K562 (cell line): ENCODE measurements around the gene DNA2. TPM values are rescaled to one million over a fixed set of nuclear protein-coding genes. Genes with fewer than 3 reads are reported as not detected.

Experiments
- CEBPB ChIP-seq: fragments of 450-650 bp; IDR thresholded peaks from 2 replicates; pipeline ENCODE4 v1.6.1; 2016; ENCODE audit warnings: missing genetic modification characterization, missing compliant biosample characterization
- ETV1 ChIP-seq: fragments of 450-650 bp; conservative IDR thresholded peaks from 2 replicates; pipeline ENCODE4 v1.6.1; 2016; ENCODE audit warnings: missing genetic modification characterization, control low read depth, low read depth, missing compliant biosample characterization
- HDAC6 ChIP-seq: IDR thresholded peaks from 2 replicates; pipeline ENCODE4 v1.6.1; 2012; ENCODE audit warnings: low read depth, mild to moderate bottlenecking, control low read depth, inconsistent platforms, low read length, moderate library complexity
- MAZ ChIP-seq, 2 experiments: fragments of 450-650 bp in 1 of 2; sonication (generic) in 1 of 2; formaldehyde crosslinking; IDR thresholded peaks in 1 of 2; conservative IDR thresholded peaks in 1 of 2; 2 replicates each; pipeline versions ENCODE4 v1.4.0 to v1.5.0; 2020; ENCODE audit warnings: mild to moderate bottlenecking in 1 of 2, missing genetic modification reagents in 1 of 2
- MECOM ChIP-seq: fragments of 250-450 bp; sonication (Bioruptor Pico); IDR thresholded peaks from 2 replicates; pipeline ENCODE4 v1.8.0; 2022; ENCODE audit warnings: inconsistent platforms
- MIER1 ChIP-seq: fragments of 450-650 bp; IDR thresholded peaks from 2 replicates; pipeline ENCODE4 v1.6.1; 2016; ENCODE audit warnings: antibody characterized with exemption, mild to moderate bottlenecking, low read depth
- PHF20 ChIP-seq: fragments of 450-650 bp; IDR thresholded peaks from 2 replicates; pipeline ENCODE4 v1.6.1; 2018; ENCODE audit not compliant: partially characterized antibody
- POLR3G ChIP-seq: IDR thresholded peaks from 2 replicates; pipeline ENCODE4 v1.6.1; 2011; ENCODE audit not compliant: insufficient read length, insufficient replicate concordance; ENCODE audit errors: extremely low read depth
- PRPF4 ChIP-seq: fragments of 200-400 bp; formaldehyde crosslinking; IDR thresholded peaks from one replicate; pipeline ENCODE4 v1.6.1; 2017; ENCODE audit warnings: low read length, low read depth, mild to moderate bottlenecking; ENCODE audit not compliant: insufficient read depth, poor library complexity, severe bottlenecking
- RBM22 ChIP-seq: fragments of 200-400 bp; formaldehyde crosslinking; IDR thresholded peaks from 2 replicates; pipeline ENCODE4 v1.6.1; 2018; ENCODE audit warnings: low read length, low read depth; ENCODE audit not compliant: poor library complexity, severe bottlenecking
- RBM34 ChIP-seq: fragments of 200-400 bp; formaldehyde crosslinking; IDR thresholded peaks from 2 replicates; pipeline ENCODE4 v1.6.1; 2018; ENCODE audit warnings: low read length, borderline replicate concordance; ENCODE audit not compliant: insufficient read depth
- SAP30 ChIP-seq: fragments of 200-600 bp; sonication (generic); IDR thresholded peaks from 2 replicates; pipeline ENCODE4 v1.6.1; 2012; ENCODE audit warnings: borderline replicate concordance, low read depth, mild to moderate bottlenecking, moderate library complexity, low read length, control low read depth, inconsistent platforms; ENCODE audit not compliant: insufficient read depth, poor library complexity, severe bottlenecking
- SMARCE1 ChIP-seq: fragments of 450-650 bp; IDR thresholded peaks from 2 replicates; pipeline ENCODE4 v1.7.1; 2016; ENCODE audit warnings: mild to moderate bottlenecking
- SRSF9 ChIP-seq: fragments of 200-400 bp; formaldehyde crosslinking; IDR thresholded peaks from 2 replicates; pipeline ENCODE4 v1.6.1; 2017; ENCODE audit warnings: low read depth, low read length, borderline replicate concordance
- ZNF143 ChIP-seq: sonication (generic); formaldehyde crosslinking; IDR thresholded peaks from 2 replicates; pipeline ENCODE4 v1.9.0; 2022; ENCODE audit warnings: mild to moderate bottlenecking, missing genetic modification reagents
- polyA plus RNA-seq, 8 experiments: library from polyadenylated mRNA; depleted of rRNA in 4 of 8; stranded (reverse) in 5 of 8; unstranded in 3 of 8; fragments of >200 nt; fragmentation: Nextera tagmentation in 2 of 8; fragmentation: Illumina TruSeq in 1 of 8; extraction: Ambion mirVana in 2 of 8; extraction: Trizol in 1 of 8; gene quantifications; 2 replicates each; pipeline versions ENCODE4 v1.2.1 to v1.2.3, GENCODE V29; 2011 to 2014; ENCODE audit warnings: inconsistent platforms in 1 of 8, missing spikeins in 1 of 8
- total RNA-seq, 7 experiments: library from RNA; depleted of rRNA in 6 of 7; stranded (reverse); fragments of >200 nt in 6 of 7; fragmentation: Illumina TruSeq in 2 of 7; extraction: Trizol in 2 of 7; gene quantifications; 2 replicates each; pipeline versions ENCODE4 v1.2.1 to v1.2.3, GENCODE V29; 2011 to 2021; ENCODE audit warnings: low replicate concordance in 1 of 7
- TF ChIP-seq, protein P1 (sequence below): fragments of 450-650 bp; IDR thresholded peaks from 2 replicates; pipeline ENCODE4 v1.6.1; 2016; ENCODE audit warnings: mild to moderate bottlenecking
- TF ChIP-seq, protein P2 (sequence below): fragments of 450-650 bp; IDR thresholded peaks from 2 replicates; pipeline ENCODE4 v1.6.1; 2017; ENCODE audit warnings: antibody characterized with exemption
- TF ChIP-seq, protein P3 (sequence below): sonication (generic); formaldehyde crosslinking; IDR thresholded peaks from 2 replicates; pipeline ENCODE4 v1.8.1; 2023; ENCODE audit warnings: mild to moderate bottlenecking, missing genetic modification reagents

Gene DNA2
- total and polyA plus RNA-seq, 9 of the 15 experiments (the other 6 are each of a cell fraction or from before 2014, with no cell fraction given) = 24.6 to 51.4 (median 40.8) TPM

DNA sequence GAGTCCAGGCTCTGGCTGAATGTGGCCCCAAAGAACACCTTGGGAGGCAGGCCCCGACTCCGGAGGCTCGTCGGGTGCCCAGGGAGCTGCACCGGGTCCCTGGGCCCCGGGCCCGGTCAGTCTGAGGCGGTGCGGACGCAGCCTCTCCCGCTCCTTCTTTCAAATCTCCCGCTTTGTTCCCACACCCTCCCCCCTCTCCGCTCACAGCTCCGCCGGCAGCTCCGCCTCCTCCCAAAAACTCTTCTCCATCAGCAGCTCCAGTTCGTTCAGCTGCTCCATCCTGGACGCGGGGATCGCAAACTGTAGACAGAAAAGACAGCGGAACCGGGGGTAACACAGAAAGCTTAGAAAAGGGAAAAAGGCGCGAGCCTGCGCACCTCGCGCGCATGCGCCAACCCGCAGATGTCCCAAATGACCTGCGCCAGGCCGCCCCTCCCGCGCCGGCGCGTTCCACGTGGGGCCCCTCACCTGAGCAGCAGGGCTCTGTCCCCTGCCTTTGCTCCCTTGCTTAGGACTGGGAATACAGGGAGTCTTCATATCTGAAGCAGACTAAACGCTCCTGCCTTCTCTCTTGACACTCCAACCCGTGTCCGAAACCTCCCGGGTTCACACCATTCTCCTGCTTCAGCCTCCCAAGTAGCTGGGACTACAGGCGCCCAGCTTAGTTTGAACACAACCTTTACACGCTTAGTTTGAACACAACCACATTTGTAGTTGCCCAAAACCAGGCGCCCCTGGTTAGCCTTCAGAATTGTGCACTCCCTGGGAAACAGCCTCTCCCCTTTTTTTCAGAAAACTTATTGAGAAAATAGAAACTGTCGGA is at the start of gene DNA2 (continued):
- TF ChIP-seq ZNF143 (CRISPR knock-in tag) = no peak
- peak; percentile 24; the same call in 1 of the 2 replicates for TF ChIP-seq SMARCE1
- TF ChIP-seq, protein P1, sequence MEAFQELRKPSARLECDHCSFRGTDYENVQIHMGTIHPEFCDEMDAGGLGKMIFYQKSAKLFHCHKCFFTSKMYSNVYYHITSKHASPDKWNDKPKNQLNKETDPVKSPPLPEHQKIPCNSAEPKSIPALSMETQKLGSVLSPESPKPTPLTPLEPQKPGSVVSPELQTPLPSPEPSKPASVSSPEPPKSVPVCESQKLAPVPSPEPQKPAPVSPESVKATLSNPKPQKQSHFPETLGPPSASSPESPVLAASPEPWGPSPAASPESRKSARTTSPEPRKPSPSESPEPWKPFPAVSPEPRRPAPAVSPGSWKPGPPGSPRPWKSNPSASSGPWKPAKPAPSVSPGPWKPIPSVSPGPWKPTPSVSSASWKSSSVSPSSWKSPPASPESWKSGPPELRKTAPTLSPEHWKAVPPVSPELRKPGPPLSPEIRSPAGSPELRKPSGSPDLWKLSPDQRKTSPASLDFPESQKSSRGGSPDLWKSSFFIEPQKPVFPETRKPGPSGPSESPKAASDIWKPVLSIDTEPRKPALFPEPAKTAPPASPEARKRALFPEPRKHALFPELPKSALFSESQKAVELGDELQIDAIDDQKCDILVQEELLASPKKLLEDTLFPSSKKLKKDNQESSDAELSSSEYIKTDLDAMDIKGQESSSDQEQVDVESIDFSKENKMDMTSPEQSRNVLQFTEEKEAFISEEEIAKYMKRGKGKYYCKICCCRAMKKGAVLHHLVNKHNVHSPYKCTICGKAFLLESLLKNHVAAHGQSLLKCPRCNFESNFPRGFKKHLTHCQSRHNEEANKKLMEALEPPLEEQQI = no peak
- no peak for TF ChIP-seq RBM22
- no peak for TF ChIP-seq RBM34
- TF ChIP-seq, protein P2, sequence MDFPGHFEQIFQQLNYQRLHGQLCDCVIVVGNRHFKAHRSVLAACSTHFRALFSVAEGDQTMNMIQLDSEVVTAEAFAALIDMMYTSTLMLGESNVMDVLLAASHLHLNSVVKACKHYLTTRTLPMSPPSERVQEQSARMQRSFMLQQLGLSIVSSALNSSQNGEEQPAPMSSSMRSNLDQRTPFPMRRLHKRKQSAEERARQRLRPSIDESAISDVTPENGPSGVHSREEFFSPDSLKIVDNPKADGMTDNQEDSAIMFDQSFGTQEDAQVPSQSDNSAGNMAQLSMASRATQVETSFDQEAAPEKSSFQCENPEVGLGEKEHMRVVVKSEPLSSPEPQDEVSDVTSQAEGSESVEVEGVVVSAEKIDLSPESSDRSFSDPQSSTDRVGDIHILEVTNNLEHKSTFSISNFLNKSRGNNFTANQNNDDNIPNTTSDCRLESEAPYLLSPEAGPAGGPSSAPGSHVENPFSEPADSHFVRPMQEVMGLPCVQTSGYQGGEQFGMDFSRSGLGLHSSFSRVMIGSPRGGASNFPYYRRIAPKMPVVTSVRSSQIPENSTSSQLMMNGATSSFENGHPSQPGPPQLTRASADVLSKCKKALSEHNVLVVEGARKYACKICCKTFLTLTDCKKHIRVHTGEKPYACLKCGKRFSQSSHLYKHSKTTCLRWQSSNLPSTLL = no peak
- TF ChIP-seq MIER1 = no peak
- TF ChIP-seq PRPF4 = no peak
- TF ChIP-seq PHF20 = peak; percentile 74
- no peak for TF ChIP-seq CEBPB (tag)
- TF ChIP-seq, protein P3, sequence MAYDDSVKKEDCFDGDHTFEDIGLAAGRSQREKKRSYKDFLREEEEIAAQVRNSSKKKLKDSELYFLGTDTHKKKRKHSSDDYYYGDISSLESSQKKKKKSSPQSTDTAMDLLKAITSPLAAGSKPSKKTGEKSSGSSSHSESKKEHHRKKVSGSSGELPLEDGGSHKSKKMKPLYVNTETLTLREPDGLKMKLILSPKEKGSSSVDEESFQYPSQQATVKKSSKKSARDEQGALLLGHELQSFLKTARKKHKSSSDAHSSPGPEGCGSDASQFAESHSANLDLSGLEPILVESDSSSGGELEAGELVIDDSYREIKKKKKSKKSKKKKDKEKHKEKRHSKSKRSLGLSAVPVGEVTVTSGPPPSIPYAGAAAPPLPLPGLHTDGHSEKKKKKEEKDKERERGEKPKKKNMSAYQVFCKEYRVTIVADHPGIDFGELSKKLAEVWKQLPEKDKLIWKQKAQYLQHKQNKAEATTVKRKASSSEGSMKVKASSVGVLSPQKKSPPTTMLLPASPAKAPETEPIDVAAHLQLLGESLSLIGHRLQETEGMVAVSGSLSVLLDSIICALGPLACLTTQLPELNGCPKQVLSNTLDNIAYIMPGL (CRISPR knock-in tag) = no peak; the same call in 1 of the 2 replicates
- no peak for TF ChIP-seq SRSF9
- TF ChIP-seq POLR3G = no peak
- TF ChIP-seq MECOM (CRISPR knock-in tag) = peak; percentile 89
- no peak for TF ChIP-seq HDAC6
- peak; percentile 100 for TF ChIP-seq SAP30
- peak; percentile 50; the same call in 1 of the 2 replicates for TF ChIP-seq ETV1
- TF ChIP-seq MAZ (CRISPR knock-in tag; conservative IDR thresholded peaks at IDR 0.05 in 1 of 2, IDR thresholded peaks at IDR 0.05 in 1 of 2) = peak; percentile 91 to 94
